ENCODE results near the gene CGRRF1.

Gene CGRRF1

DNA sequence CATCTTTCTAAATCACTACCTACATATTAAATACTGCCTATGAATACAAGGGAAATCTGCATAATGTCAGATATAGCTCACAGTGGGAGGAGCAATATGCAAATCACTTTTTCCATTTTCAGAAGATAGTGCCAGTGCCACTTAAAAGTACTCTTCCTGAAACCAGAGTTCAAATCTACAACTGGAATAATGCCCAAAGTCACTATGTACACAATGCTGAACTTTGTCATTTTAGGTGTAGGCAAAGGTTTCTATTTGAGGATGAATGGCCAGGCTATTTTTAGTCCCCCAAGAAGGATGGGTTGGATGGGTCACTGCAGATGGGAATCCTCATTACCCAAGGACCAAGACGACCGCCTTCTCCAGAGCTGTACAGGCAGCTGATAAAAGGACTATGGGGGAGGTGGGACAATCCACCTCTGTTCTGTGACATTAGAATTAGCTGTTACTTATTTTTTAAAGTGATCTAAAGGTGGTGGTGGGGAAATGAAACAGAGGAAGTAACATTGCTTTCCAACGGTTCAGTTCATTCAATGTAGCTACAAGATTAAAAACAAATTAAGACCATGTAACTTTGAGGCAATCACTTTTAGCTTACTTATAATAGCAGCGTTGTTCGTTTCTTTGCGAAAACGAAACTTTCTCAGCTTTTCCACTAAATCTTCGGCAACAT, 26.5 kb upstream of the CGRRF1 start:
- FAIRE-seq (peak; percentile 81), DNase-seq (ENCODE audit: insufficient read length, low spot score) (no peak)
- TF ChIP-seq, protein P1, sequence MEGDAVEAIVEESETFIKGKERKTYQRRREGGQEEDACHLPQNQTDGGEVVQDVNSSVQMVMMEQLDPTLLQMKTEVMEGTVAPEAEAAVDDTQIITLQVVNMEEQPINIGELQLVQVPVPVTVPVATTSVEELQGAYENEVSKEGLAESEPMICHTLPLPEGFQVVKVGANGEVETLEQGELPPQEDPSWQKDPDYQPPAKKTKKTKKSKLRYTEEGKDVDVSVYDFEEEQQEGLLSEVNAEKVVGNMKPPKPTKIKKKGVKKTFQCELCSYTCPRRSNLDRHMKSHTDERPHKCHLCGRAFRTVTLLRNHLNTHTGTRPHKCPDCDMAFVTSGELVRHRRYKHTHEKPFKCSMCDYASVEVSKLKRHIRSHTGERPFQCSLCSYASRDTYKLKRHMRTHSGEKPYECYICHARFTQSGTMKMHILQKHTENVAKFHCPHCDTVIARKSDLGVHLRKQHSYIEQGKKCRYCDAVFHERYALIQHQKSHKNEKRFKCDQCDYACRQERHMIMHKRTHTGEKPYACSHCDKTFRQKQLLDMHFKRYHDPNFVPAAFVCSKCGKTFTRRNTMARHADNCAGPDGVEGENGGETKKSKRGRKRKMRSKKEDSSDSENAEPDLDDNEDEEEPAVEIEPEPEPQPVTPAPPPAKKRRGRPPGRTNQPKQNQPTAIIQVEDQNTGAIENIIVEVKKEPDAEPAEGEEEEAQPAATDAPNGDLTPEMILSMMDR (IDR thresholded peaks at IDR 0.05; ENCODE audit: insufficient read depth, missing control alignments) = no peak

DNA sequence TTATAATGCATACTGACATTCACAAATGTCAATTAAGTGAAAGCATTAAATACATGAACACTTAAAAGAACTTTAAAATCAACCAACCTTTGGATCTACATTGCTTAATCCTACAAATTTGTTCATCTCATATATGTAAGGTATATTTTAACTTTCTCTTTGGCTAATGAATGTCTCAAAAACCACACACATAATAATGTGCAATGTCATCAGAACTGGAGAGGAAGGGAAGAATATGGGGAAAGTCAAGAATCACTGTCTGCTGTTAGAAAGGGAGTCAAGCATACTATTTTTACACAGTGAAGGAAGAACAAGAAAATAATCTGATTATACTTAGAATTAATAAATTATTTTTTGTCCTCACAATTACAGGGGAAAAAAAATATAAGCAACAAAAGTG, 25.9 kb upstream of the CGRRF1 start:
- TF ChIP-seq, protein P1 (IDR thresholded peaks at IDR 0.05; ENCODE audit: insufficient read depth, missing control alignments) = no peak
- FAIRE-seq (no peak), DNase-seq (ENCODE audit: insufficient read length, low spot score) (no peak)

DNA sequence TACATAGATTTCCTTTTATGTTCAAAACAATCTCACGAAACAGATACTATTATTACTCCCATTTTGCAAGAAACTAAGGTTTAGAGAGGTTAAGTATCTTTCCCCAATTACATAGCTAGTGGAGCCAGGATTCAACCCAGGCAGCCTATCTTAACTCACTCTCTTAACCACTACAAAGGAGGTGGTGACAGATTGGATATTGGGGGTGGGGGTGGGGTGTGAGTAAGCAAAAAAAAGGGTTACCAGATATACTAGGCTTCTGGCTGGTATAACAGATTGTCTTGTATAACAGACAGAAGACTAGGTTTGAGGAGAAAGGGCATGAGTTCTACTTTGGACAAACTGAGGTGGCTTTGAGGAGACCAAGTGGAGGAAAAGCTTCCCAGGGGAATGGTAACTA, 23.0 kb upstream of the CGRRF1 start:
- TF ChIP-seq, protein P1 (IDR thresholded peaks at IDR 0.05; ENCODE audit: insufficient read depth, missing control alignments) = no peak
- DNase-seq (ENCODE audit: insufficient read length, low spot score) = no peak
- FAIRE-seq = no peak

DNA sequence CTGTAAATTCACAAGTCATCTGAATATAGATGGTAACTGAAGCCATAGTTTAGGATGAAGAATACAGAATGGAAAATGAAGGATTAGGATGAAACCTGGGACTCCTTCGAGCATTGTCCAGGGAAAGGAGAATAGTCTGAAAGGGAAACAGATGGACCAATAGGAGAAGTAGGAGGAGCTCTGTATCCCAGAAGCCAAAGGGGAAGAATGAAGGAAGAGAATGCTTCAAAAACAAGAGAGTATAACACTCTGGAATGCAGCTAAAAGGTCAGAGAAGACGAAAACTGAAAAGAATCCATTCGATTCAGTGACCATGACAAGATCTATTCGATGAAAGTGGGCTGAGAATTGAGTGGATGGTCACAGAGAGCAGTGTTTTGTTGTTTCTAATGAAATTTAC, 21.9 kb upstream of the CGRRF1 start:
- TF ChIP-seq, protein P1 (IDR thresholded peaks at IDR 0.05; ENCODE audit: insufficient read depth, missing control alignments) = no peak
- FAIRE-seq (peak; percentile 32), DNase-seq (ENCODE audit: insufficient read length, low spot score) (peak; percentile 55)

DNA sequence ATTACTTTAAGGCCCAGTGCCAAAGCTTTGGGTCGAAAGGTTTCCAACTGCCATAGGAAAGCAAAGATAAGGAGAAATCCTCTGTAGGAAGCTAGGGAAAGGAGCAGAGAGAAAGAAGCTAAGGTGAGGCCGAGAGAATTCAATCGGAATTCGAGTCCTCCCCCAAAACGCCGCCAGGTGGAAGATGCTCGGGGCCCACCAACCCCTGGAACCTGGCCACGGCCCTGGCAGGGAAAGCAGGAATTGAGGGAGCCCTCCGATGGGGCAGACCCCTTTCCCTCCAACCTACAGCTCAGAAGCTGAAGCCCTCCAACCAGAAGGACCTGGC, 21.4 kb upstream of the CGRRF1 start:
- TF ChIP-seq, protein P1 (IDR thresholded peaks at IDR 0.05; ENCODE audit: insufficient read depth, missing control alignments) = no peak
- no peak for DNase-seq (ENCODE audit: insufficient read length, low spot score)
- no peak for FAIRE-seq

DNA sequence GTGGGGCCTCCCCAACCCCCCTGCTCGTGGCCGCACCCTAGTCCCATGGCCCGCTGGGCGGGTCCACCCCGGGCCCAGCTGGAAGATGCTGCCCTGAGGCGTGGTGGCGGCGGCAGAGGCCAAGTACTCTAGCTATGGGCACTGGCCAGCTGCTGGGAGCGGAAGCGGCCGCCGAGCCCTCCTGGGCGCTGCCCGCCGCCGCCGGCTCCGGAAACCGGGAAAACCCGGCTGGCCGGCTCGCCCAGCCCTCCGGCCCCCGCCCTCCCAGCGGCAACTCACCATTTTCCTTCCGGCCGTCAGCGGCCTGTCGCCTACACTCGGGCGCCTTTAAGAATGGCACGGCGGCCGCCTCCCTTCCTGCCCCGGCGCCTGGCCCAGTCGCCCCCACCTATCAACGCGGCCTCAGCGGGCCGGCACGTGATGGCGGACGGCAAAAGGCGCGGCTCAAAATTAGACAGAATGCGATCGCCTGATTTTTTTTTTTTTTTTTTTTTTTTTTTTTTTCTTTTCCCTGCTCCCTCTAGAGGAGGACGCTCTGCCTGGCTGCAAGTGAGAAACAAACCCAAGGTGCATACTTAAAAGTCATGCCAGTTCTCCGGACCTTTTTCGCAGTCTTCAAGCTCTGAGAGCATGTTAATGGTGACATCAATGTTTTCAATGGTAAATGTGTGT, 20.9 kb upstream of the CGRRF1 start, which contains the start of gene GMFB:
Gene GMFB, minus strand, starts transcription at position 335 of the 672 bp plus-strand sequence. Its CDS starts 53 bp downstream, at position 282.
- FAIRE-seq (no peak), DNase-seq (ENCODE audit: insufficient read length, low spot score) (peak; percentile 62)

More for the DNA sequence above, 20.9 kb upstream of the CGRRF1 start, which contains the start of gene GMFB:
- TF ChIP-seq, protein P1 (IDR thresholded peaks at IDR 0.05; ENCODE audit: insufficient read depth, missing control alignments) = peak; percentile 25
